HTERT RPE-1 (cell line): ENCODE data around the gene ZC3H18.

ENCODE experiments used
- in situ Hi-C: fragments of 300-500 bp; cut with MboI; formaldehyde crosslinking; loops from 4 replicates; pipeline ENCODE4 v1.14.3; 2020; ENCODE audit warnings: low sequenced_read_pairs

The ZC3H18 gene

GRCh38 chr16:88671806-88672205 is 101.6 kb downstream of the ZC3H18 start:
- in situ Hi-C loops, result no loop called here

- in situ Hi-C loops, result no loop called here
Observed at GRCh38 chr16:88672776-88673175, 102.6 kb downstream of the ZC3H18 start.

GRCh38 chr16:88673716-88674379 is 103.6 kb downstream of the ZC3H18 start:
- in situ Hi-C loops, result no loop called here

GRCh38 chr16:88676502-88677242 is 106.5 kb downstream of the ZC3H18 start:
- in situ Hi-C loops, result no loop called here

- in situ Hi-C loops, result no loop called here
Observed at GRCh38 chr16:88677721-88678120, 107.5 kb downstream of the ZC3H18 start.

- in situ Hi-C loops, result no loop called here
Observed at GRCh38 chr16:88678224-88678979, 108.2 kb downstream of the ZC3H18 start.

- in situ Hi-C loops, result no loop called here
Observed at GRCh38 chr16:88680554-88681083, 110.4 kb downstream of the ZC3H18 start.

GRCh38 chr16:88681084-88681680 is 111.0 kb downstream of the ZC3H18 start:
- in situ Hi-C loops, result no loop called here
